Nephron progenitor cell (in vitro differentiated cells): ENCODE measurements around the gene KPTN.
A peak's percentile ranks its signal among the peaks of the same experiment; 100 is the strongest.

Experiments
- DNase-seq: peaks from one replicate; pipeline ENCODE4 v3.0.0; 2021
- H3K27ac Mint-ChIP-seq: 2 replicates; pipeline ENCODE4 v1.8.0; 2021; ENCODE audit warnings: mild to moderate bottlenecking, moderate library complexity, mixed read lengths
- H3K27me3 Mint-ChIP-seq: 2 replicates; pipeline ENCODE4 v1.8.0; 2021; ENCODE audit warnings: mild to moderate bottlenecking, low read depth, mixed read lengths; ENCODE audit not compliant: poor library complexity
- H3K36me3 Mint-ChIP-seq: 2 replicates; pipeline ENCODE4 v1.8.0; 2021; ENCODE audit warnings: low read depth, mixed read lengths
- H3K4me1 Mint-ChIP-seq: 2 replicates; pipeline ENCODE4 v1.8.0; 2021; ENCODE audit warnings: mixed read lengths
- H3K4me3 Mint-ChIP-seq: 2 replicates; pipeline ENCODE4 v1.8.0; 2021; ENCODE audit warnings: mild to moderate bottlenecking, moderate library complexity, mixed read lengths
- H3K9me3 Mint-ChIP-seq: 2 replicates; pipeline ENCODE4 v1.8.0; 2021; ENCODE audit warnings: mild to moderate bottlenecking, moderate library complexity, mixed read lengths
- CTCF ChIP-seq: fragments of 200-600 bp; sonication (generic); IDR thresholded peaks from 2 replicates; pipeline ENCODE4 v1.5.0; 2021; ENCODE audit warnings: antibody characterized with exemption

Gene KPTN

GRCh38 chr19:47483800-47484690, at the start of gene KPTN:
Gene KPTN, minus strand, starts transcription at chr19:47484219. Its CDS starts 59 bp downstream, at chr19:47484160.
- Mint-ChIP-seq H3K4me1 (peaks cover 46% of the 10 kb centered on the region), H3K4me3 (peak within 1 kb of the TSS; percentile 91), H3K27ac (peak within 1 kb of the TSS; percentile 99), H3K9me3 (peaks cover 8% of the 10 kb centered on the region), H3K27me3 (peaks cover 44% of the 10 kb centered on the region), H3K36me3 (no peaks in the 10 kb centered on the region)
- peak; percentile 89 for DNase-seq
- peak; percentile 90 for TF ChIP-seq CTCF

GRCh38 chr19:47531640-47532387, 47.8 kb upstream of the KPTN start:
- Mint-ChIP-seq H3K27me3 (peaks cover 30% of the 10 kb centered on the region), H3K4me1 (no peaks in the 10 kb centered on the region), H3K9me3 (peaks cover 8% of the 10 kb centered on the region), H3K4me3 (no peak overlapping the region), H3K36me3 (no peaks in the 10 kb centered on the region), H3K27ac (no peak overlapping the region)
- DNase-seq: no peak
- TF ChIP-seq CTCF: no peak

- TF ChIP-seq CTCF: no peak
- H3K4me3 Mint-ChIP-seq: no peak overlapping the region
- no peaks in the 10 kb centered on the region for H3K9me3 Mint-ChIP-seq
- no peak for DNase-seq
- no peak overlapping the region for H3K27ac Mint-ChIP-seq
- H3K27me3 Mint-ChIP-seq: peaks cover 42% of the 10 kb centered on the region
- H3K4me1 Mint-ChIP-seq: no peaks in the 10 kb centered on the region
- no peaks in the 10 kb centered on the region for H3K36me3 Mint-ChIP-seq
Observed at GRCh38 chr19:47529018-47529742, 45.2 kb upstream of the KPTN start.

- DNase-seq: no peak
- no peak for TF ChIP-seq CTCF
- H3K36me3 Mint-ChIP-seq: no peaks in the 10 kb centered on the region
- no peak overlapping the region for H3K27ac Mint-ChIP-seq
- H3K4me1 Mint-ChIP-seq: peaks cover 13% of the 10 kb centered on the region
- no peak overlapping the region for H3K4me3 Mint-ChIP-seq
- H3K9me3 Mint-ChIP-seq: no peaks in the 10 kb centered on the region
- H3K27me3 Mint-ChIP-seq: peaks cover 53% of the 10 kb centered on the region
Observed at GRCh38 chr19:47526798-47527197, 42.8 kb upstream of the KPTN start.

GRCh38 chr19:47523473-47523872, 39.5 kb upstream of the KPTN start:
- H3K4me3 Mint-ChIP-seq: no peak overlapping the region
- peaks cover 54% of the 10 kb centered on the region for H3K27me3 Mint-ChIP-seq
- H3K36me3 Mint-ChIP-seq: no peaks in the 10 kb centered on the region
- H3K9me3 Mint-ChIP-seq: no peaks in the 10 kb centered on the region
- H3K27ac Mint-ChIP-seq: peak overlapping the region; percentile 23
- no peak for TF ChIP-seq CTCF
- peaks cover 24% of the 10 kb centered on the region for H3K4me1 Mint-ChIP-seq
- no peak for DNase-seq
